Left lung (tissue), 10 donors: ENCODE data around the gene ADAD2. TPM values are rescaled to one million over a fixed set of nuclear protein-coding genes. Genes with fewer than 3 reads are reported as not detected.

ENCODE experiments used
- ATAC-seq: fragments of 200-7000 bp; cut with Tn5 transposase; one replicate; pipeline ENCODE4 v1.9.1; 2020; ENCODE audit warnings: moderate library complexity
- DNase-seq, 4 donors: peaks; one replicate each; pipeline ENCODE4 v3.0.0-alpha.2; 2013 to 2020
- H3K27ac ChIP-seq, 2 donors: fragments of 200-600 bp; sonication (generic) in 1 of 2; one replicate each; pipeline versions ENCODE4 v1.5.0 to v1.8.0; 2020 to 2021
- H3K27me3 ChIP-seq, 2 donors: fragments of 200-600 bp; sonication (generic) in 1 of 2; one replicate each; pipeline versions ENCODE4 v1.5.0 to v1.8.0; 2020 to 2021
- H3K36me3 ChIP-seq, 2 donors: fragments of 200-600 bp; sonication (generic) in 1 of 2; one replicate each; pipeline versions ENCODE4 v1.5.0 to v1.8.0; 2020 to 2021
- H3K4me1 ChIP-seq, 2 donors: fragments of 200-600 bp; one replicate each; pipeline ENCODE4 v1.8.0; 2021
- H3K4me3 ChIP-seq, 2 donors: fragments of 200-600 bp; sonication (generic) in 1 of 2; one replicate each; pipeline versions ENCODE4 v1.5.0 to v1.8.0; 2020 to 2021; ENCODE audit warnings: mild to moderate bottlenecking in 1 of 2
- H3K9me3 ChIP-seq, 2 donors: fragments of 200-600 bp; sonication (generic) in 1 of 2; one replicate each; pipeline versions ENCODE4 v1.5.0 to v1.8.0; 2020 to 2021
- CTCF ChIP-seq, 2 donors: fragments of 200-600 bp; sonication (generic) in 1 of 2; IDR thresholded peaks; one replicate each; pipeline versions ENCODE4 v1.5.0 to v1.8.0; 2021; ENCODE audit warnings: antibody characterized with exemption in 2 of 2
- intact Hi-C, 2 donors: fragments of 100-400 bp; cut with DNase I; formaldehyde crosslinking; loops; one replicate each; pipeline versions ENCODE4 v1.11.2 to v1.14.2; 2022
- polyA plus RNA-seq, 6 donors: library from polyadenylated mRNA; unstranded; fragments of 120-200 nt; gene quantifications; one replicate each; pipeline ENCODE4 v1.2.1, GENCODE V29; 2013; ENCODE audit not compliant: insufficient read length in 6 of 6
- total RNA-seq, 2 donors: library from RNA; stranded (reverse); fragmentation: NEBNext Ultra II Directional; extraction: Animal tissue kit (Norgen Biotek cat#: 25700); gene quantifications; one replicate each; pipeline ENCODE4 v1.2.1, GENCODE V29; 2021
- donor health status: DM: no; HTN: yes; CAD: no.
- donor health status: DM: no; HTN: no; CAD: no.

The ADAD2 gene
- total and polyA plus RNA-seq, 8 donors, result 0.09 to 1.4 (median 0.41) TPM

DNA sequence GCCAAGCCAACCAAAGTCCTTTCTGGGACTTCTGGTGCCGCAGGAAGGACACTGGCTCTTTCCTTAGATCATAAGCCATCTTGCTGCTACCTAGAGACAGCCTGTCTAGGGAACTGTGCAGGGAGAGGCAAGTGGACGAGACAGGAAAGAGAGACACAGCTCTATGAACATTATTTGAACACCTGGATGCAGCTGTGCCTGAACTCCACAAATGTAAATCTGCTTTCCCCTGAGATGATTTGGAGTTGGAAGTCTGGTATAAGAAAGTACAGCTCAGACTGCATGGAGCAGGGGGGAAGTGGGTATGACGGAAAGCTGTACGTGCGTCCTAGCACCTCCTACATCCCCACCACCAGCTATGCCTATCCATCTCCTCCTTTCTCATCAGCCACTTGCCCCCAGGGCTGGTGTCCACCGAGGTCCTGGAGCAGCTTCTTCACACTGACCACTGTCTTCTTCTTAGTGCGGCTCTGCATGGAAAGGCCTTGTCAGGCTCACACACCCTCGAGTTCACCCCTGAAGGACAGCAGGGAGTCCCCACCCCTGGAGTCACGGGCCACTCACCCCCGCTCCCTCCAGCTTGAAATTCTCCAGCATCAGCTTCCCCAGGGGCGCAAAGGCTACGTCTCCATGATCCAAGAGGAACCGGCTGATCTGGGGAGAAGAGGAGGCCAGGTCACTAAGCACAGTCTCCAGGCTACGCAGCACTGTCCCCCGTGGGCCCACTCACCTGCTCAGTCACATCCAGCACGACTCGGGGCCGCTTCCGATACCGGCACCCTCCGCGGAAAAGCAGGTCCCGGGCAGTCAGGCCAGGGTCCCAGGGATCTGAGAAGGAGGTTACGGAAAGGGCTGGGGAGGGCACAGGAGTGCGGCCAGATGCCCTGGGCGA, 8.0 kb upstream of the ADAD2 start:
- Histone ChIP-seq H3K4me1 (peaks cover 6 to 36% of the 10 kb centered on the region in 2 donors), H3K9me3 (no peaks in the 10 kb centered on the region), H3K27me3 (no peaks in the 10 kb centered on the region), H3K27ac (no peak overlapping the region), H3K36me3 (peaks cover 0 to 60% of the 10 kb centered on the region in 2 donors), H3K4me3 (no peak overlapping the region)
- ATAC-seq (no peak), DNase-seq (no peak)
- intact Hi-C loops, result loop anchor here in 1 of 2 donors (10.0 kb wide), 2 partner anchors 88 to 218 kb away; partner anchors contain the start of gene NECAB2
- no peak for TF ChIP-seq CTCF (IDR thresholded peaks at IDR 0.05)

- intact Hi-C loops, result loop anchor here in 1 of 2 donors (10.0 kb wide), 2 partner anchors 89 to 219 kb away; partner anchors contain the start of gene NECAB2
- H3K4me1 ChIP-seq, result peaks cover 6 to 30% of the 10 kb centered on the region in 2 donors
- H3K27ac ChIP-seq, result no peak overlapping the region
- peaks cover 0 to 54% of the 10 kb centered on the region in 2 donors for H3K36me3 ChIP-seq
- ATAC-seq (no peak), DNase-seq (no peak)
- no peak overlapping the region for H3K4me3 ChIP-seq
- TF ChIP-seq CTCF (IDR thresholded peaks at IDR 0.05), result no peak
- no peaks in the 10 kb centered on the region for H3K9me3 ChIP-seq
- H3K27me3 ChIP-seq, result no peaks in the 10 kb centered on the region
Measured at GRCh38 chr16:84183572-84183875, 7.4 kb upstream of the ADAD2 start.

GRCh38 chr16:84183911-84184591, 6.9 kb upstream of the ADAD2 start:
- intact Hi-C loops, result loop anchor here in 1 of 2 donors (10.0 kb wide), 2 partner anchors 89 to 219 kb away; partner anchors contain the start of gene NECAB2
- no peaks in the 10 kb centered on the region for H3K9me3 ChIP-seq
- peaks cover 0 to 49% of the 10 kb centered on the region in 2 donors for H3K36me3 ChIP-seq
- peak overlapping the region in 1 of 2 donors; percentile 14 for H3K27ac ChIP-seq
- no peak for TF ChIP-seq CTCF (IDR thresholded peaks at IDR 0.05)
- DNase-seq (peak in 1 of 4 donors; percentile 44), ATAC-seq (no peak)
- H3K4me1 ChIP-seq, result peaks cover 6 to 30% of the 10 kb centered on the region in 2 donors
- no peak overlapping the region for H3K4me3 ChIP-seq
- H3K27me3 ChIP-seq, result no peaks in the 10 kb centered on the region

GRCh38 chr16:84184775-84185174, 6.2 kb upstream of the ADAD2 start:
- Histone ChIP-seq H3K36me3 (peaks cover 0 to 42% of the 10 kb centered on the region in 2 donors), H3K9me3 (no peaks in the 10 kb centered on the region), H3K4me3 (peak overlapping the region in 1 of 2 donors; percentile 94), H3K4me1 (peaks cover 6 to 30% of the 10 kb centered on the region in 2 donors), H3K27me3 (no peaks in the 10 kb centered on the region), H3K27ac (peak overlapping the region in 1 of 2 donors; percentile 14)
- ATAC-seq (no peak), DNase-seq (peak in 2 of 4 donors; percentile 19 to 54)
- TF ChIP-seq CTCF (IDR thresholded peaks at IDR 0.05), result no peak
- intact Hi-C loops, result loop anchor here in 1 of 2 donors (10.0 kb wide), 2 partner anchors 90 to 220 kb away; partner anchors contain the start of gene NECAB2
